Measurements from ENCODE around the gene RHNO1.

RHNO1 gene

GRCh38 chr12:2912216-2912575 lies 35.2 kb downstream of the RHNO1 start:
- ATAC-seq: no peak

- ATAC-seq: no peak
These were observed 42.2 kb downstream of the RHNO1 start for GRCh38 chr12:2919249-2919648.

- peak; percentile 28 to 33 for ATAC-seq
These were observed 45.3 kb downstream of the RHNO1 start for GRCh38 chr12:2922329-2922728.

GRCh38 chr12:2923057-2923456 lies 46.0 kb downstream of the RHNO1 start:
- ATAC-seq: no peak

GRCh38 chr12:2924019-2924418 lies 47.0 kb downstream of the RHNO1 start:
- no peak for ATAC-seq

GRCh38 chr12:2925322-2925995 lies 48.4 kb downstream of the RHNO1 start:
- peak; percentile 74 to 84 for ATAC-seq

- no peak for ATAC-seq
These were observed 53.8 kb downstream of the RHNO1 start for GRCh38 chr12:2930865-2931264.

- ATAC-seq: no peak
These were observed 56.6 kb downstream of the RHNO1 start for GRCh38 chr12:2933586-2933985.

GRCh38 chr12:2934371-2934770 lies 57.3 kb downstream of the RHNO1 start:
- no peak for ATAC-seq

- no peak for ATAC-seq
These were observed 59.3 kb downstream of the RHNO1 start for GRCh38 chr12:2936301-2936700.

GRCh38 chr12:2937500-2937899 lies 60.5 kb downstream of the RHNO1 start:
- ATAC-seq: no peak

Data from activated CD4-positive, CD25-positive, alpha-beta regulatory T cell treated with anti-CD3 and anti-CD28 coated beads, Interleukin-2, amount 50 U/mL, for 24 hours (primary cell).